Gastroesophageal sphincter (tissue), 4 donors: ENCODE measurements around the gene C6orf52. TPM values are rescaled to one million over a fixed set of nuclear protein-coding genes. Genes with fewer than 3 reads are reported as not detected.

Experiments
- ATAC-seq: fragments of 150-250 bp; one replicate; pipeline ENCODE4 v1.9.1; 2016; ENCODE audit warnings: mild to moderate bottlenecking, moderate library complexity
- H3K27ac ChIP-seq, 4 donors: fragments of 200-600 bp; sonication (generic) in 3 of 4; 1 replicate in 3 of 4; 2 replicates in 1 of 4; pipeline ENCODE4 v1.5.1; 2016 to 2019
- H3K27me3 ChIP-seq: fragments of 200-600 bp; sonication (generic); one replicate; pipeline ENCODE4 v1.5.1; 2019
- H3K36me3 ChIP-seq, 2 donors: fragments of 200-600 bp; sonication (generic); one replicate each; pipeline ENCODE4 v1.5.1; 2019; ENCODE audit warnings: control low read depth in 1 of 2
- H3K4me1 ChIP-seq, 3 donors: fragments of 200-600 bp; sonication (generic); 1 replicate in 2 of 3; 2 replicates in 1 of 3; pipeline ENCODE4 v1.5.1; 2016 to 2019; ENCODE audit warnings: control low read depth in 2 of 3
- H3K4me3 ChIP-seq, 2 donors: fragments of 200-600 bp; sonication (generic); one replicate each; pipeline ENCODE4 v1.5.1; 2019; ENCODE audit warnings: mild to moderate bottlenecking in 1 of 2, moderate library complexity in 1 of 2
- H3K9me3 ChIP-seq, 3 donors: fragments of 200-600 bp; sonication (generic); one replicate each; pipeline ENCODE4 v1.5.1; 2017 to 2019; ENCODE audit warnings: control low read depth in 2 of 3
- EP300 ChIP-seq: sonication (generic); formaldehyde crosslinking; IDR thresholded peaks from one replicate; pipeline ENCODE4 v1.6.1; 2017; ENCODE audit warnings: antibody characterized with exemption, mild to moderate bottlenecking
- POLR2A ChIP-seq, 2 donors: fragments of 450-650 bp; IDR thresholded peaks; one replicate each; pipeline ENCODE4 v1.6.1; 2017; ENCODE audit warnings: antibody characterized with exemption in 2 of 2, mild to moderate bottlenecking in 2 of 2, moderate library complexity in 1 of 2
- POLR2AphosphoS5 ChIP-seq: sonication (generic); formaldehyde crosslinking; IDR thresholded peaks from one replicate; pipeline ENCODE4 v1.6.1; 2017; ENCODE audit warnings: antibody characterized with exemption
- whole genome bisulfite sequencing, 2 donors: methylation state at CpG; one replicate each; pipeline ENCODE4 v1.1.5; 2018; ENCODE audit warnings: low coverage in 1 of 2; 5-methylcytosine and 5-hydroxymethylcytosine counted together
- total RNA-seq, 4 donors: library from RNA; depleted of rRNA; stranded (reverse); fragments of >200 nt; gene quantifications; one replicate each; pipeline ENCODE4 v1.1.0, GENCODE V29; 2016
- TF ChIP-seq, protein P1 (sequence below), 4 experiments: fragments of 200-600 bp in 2 of 4; fragments of 450-650 bp in 2 of 4; sonication (generic) in 1 of 4; IDR thresholded peaks; one replicate each; pipeline ENCODE4 v1.5.1; 2017 to 2019; ENCODE audit warnings: antibody characterized with exemption in 4 of 4, mild to moderate bottlenecking in 2 of 4, moderate library complexity in 2 of 4

C6orf52 gene
- total RNA-seq, 4 donors from 2014 or later = 2.5 TPM; not detected in 3

GRCh38 chr6:10736731-10737130, 42.3 kb upstream of the C6orf52 start:
- no peaks in the 10 kb centered on the region for H3K27me3 ChIP-seq
- H3K9me3 ChIP-seq = no peaks in the 10 kb centered on the region
- H3K36me3 ChIP-seq = peaks cover 0 to 38% of the 10 kb centered on the region in 2 donors
- H3K4me3 ChIP-seq = no peak overlapping the region
- H3K4me1 ChIP-seq = no peaks in the 10 kb centered on the region
- no peak for TF ChIP-seq POLR2A (IDR thresholded peaks at IDR 0.05)
- TF ChIP-seq, protein P1, sequence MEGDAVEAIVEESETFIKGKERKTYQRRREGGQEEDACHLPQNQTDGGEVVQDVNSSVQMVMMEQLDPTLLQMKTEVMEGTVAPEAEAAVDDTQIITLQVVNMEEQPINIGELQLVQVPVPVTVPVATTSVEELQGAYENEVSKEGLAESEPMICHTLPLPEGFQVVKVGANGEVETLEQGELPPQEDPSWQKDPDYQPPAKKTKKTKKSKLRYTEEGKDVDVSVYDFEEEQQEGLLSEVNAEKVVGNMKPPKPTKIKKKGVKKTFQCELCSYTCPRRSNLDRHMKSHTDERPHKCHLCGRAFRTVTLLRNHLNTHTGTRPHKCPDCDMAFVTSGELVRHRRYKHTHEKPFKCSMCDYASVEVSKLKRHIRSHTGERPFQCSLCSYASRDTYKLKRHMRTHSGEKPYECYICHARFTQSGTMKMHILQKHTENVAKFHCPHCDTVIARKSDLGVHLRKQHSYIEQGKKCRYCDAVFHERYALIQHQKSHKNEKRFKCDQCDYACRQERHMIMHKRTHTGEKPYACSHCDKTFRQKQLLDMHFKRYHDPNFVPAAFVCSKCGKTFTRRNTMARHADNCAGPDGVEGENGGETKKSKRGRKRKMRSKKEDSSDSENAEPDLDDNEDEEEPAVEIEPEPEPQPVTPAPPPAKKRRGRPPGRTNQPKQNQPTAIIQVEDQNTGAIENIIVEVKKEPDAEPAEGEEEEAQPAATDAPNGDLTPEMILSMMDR (IDR thresholded peaks at IDR 0.05) = no peak
- TF ChIP-seq POLR2AphosphoS5 = no peak
- TF ChIP-seq EP300 = no peak
- no peak overlapping the region for H3K27ac ChIP-seq
- ATAC-seq = no peak
- 92 to 100% methylated on average over 1 to 2 of the region's 2 CpGs for WGBS, 2 donors

DNA sequence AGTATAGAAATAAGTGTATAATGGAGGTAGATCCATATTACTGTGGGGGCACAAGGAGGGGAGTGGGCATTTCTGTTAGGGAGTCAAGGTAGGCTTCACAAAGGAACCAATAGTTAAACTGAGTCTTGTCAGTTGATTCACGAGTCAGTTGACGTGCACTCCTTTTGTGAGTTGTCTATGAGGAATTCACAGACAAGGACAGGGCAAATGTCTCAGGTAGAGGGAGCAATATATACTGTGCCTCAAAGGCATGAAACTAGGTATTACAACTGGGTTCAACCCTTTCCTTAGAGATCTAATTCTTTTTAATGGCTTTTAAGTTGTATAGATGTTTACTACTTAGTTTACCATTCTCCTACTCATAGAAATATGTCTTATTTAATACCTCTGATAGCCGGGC, 39.4 kb upstream of the C6orf52 start:
- WGBS, 2 donors = 81 to 100% methylated on average over 2 of the region's 3 CpGs
- Histone ChIP-seq H3K9me3 (no peaks in the 10 kb centered on the region), H3K4me1 (peaks cover 0 to 9% (median 0%) of the 10 kb centered on the region in 3 donors), H3K4me3 (no peak overlapping the region), H3K27me3 (no peaks in the 10 kb centered on the region), H3K27ac (no peak overlapping the region), H3K36me3 (peaks cover 0 to 54% of the 10 kb centered on the region in 2 donors)
- no peak for ATAC-seq
- TF ChIP-seq, protein P1 (IDR thresholded peaks at IDR 0.05) = no peak
- TF ChIP-seq POLR2AphosphoS5 (no peak), EP300 (no peak), POLR2A (IDR thresholded peaks at IDR 0.05) (no peak)

DNA sequence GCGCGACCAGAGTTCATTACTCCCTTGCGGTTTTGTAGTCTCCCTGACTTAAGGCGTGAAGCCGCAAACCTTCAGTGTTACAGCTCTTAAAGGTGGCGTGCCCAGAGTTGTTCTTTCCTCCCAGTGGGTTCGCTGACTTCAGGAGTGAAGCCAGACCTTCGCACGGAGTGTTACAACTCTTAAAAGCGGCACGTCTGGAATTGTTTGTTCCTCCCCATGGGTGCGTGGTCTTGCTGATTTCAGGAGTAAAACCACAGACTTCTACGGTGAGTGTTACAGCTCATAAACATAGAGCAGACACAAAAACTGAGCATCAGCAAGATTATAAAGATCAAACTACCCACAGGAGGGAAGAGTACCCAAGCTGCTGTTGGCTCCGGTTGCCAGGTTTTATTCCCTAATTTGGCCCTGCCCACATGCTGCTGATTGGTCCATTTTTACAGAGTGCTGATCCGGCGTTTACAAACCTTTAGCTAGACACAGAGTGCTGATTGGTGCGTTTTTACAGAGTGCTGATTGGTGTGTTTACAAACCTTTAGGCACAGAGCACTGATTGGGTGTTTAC, 38.8 kb upstream of the C6orf52 start:
- no peaks in the 10 kb centered on the region for H3K9me3 ChIP-seq
- H3K36me3 ChIP-seq = peaks cover 0 to 60% of the 10 kb centered on the region in 2 donors
- peaks cover 0 to 9% (median 0%) of the 10 kb centered on the region in 3 donors for H3K4me1 ChIP-seq
- WGBS, 2 donors = 95 to 96% methylated on average over 4 to 8 of the region's 17 CpGs
- TF ChIP-seq POLR2AphosphoS5 = no peak
- no peak for TF ChIP-seq EP300
- TF ChIP-seq POLR2A (IDR thresholded peaks at IDR 0.05) = no peak
- TF ChIP-seq, protein P1 (IDR thresholded peaks at IDR 0.05) = no peak
- no peak overlapping the region for H3K4me3 ChIP-seq
- no peak overlapping the region for H3K27ac ChIP-seq
- H3K27me3 ChIP-seq = no peaks in the 10 kb centered on the region
- no peak for ATAC-seq

GRCh38 chr6:10730254-10730653, 35.8 kb upstream of the C6orf52 start:
- ATAC-seq = no peak
- Histone ChIP-seq H3K27me3 (no peaks in the 10 kb centered on the region), H3K4me3 (no peak overlapping the region), H3K9me3 (no peaks in the 10 kb centered on the region), H3K36me3 (peaks cover 0 to 90% of the 10 kb centered on the region in 2 donors), H3K27ac (no peak overlapping the region), H3K4me1 (peaks cover 0 to 30% (median 0%) of the 10 kb centered on the region in 3 donors)
- 43 to 79% methylated on average over 2 to 3 of the region's 3 CpGs for WGBS, 2 donors
- TF ChIP-seq POLR2AphosphoS5 (no peak), POLR2A (IDR thresholded peaks at IDR 0.05) (no peak), EP300 (no peak)
- TF ChIP-seq, protein P1 (IDR thresholded peaks at IDR 0.05) = no peak

GRCh38 chr6:10725716-10726115, 31.3 kb upstream of the C6orf52 start:
- ATAC-seq = no peak
- H3K27me3 ChIP-seq = no peaks in the 10 kb centered on the region
- H3K27ac ChIP-seq = no peak overlapping the region
- WGBS, 2 donors = 81 to 100% methylated on average over 1 to 5 of the region's 9 CpGs
- peaks cover 0 to 66% (median 15%) of the 10 kb centered on the region in 3 donors for H3K4me1 ChIP-seq
- H3K4me3 ChIP-seq = no peak overlapping the region
- no peaks in the 10 kb centered on the region for H3K9me3 ChIP-seq
- no peak for TF ChIP-seq POLR2A (IDR thresholded peaks at IDR 0.05)
- TF ChIP-seq POLR2AphosphoS5 = no peak
- TF ChIP-seq EP300 = no peak
- TF ChIP-seq, protein P1 (IDR thresholded peaks at IDR 0.05) = no peak
- peaks cover 0 to 64% of the 10 kb centered on the region in 2 donors for H3K36me3 ChIP-seq
